Breast epithelium (tissue), 4 donors: Measurements from ENCODE around the gene SLIT1. TPM values are rescaled to one million over a fixed set of nuclear protein-coding genes. Genes with fewer than 3 reads are reported as not detected.

Experiments used
- DNase-seq, 2 donors: peaks; one replicate each; pipeline ENCODE4 v3.0.0-alpha.2; 2019; ENCODE audit warnings: low spot score in 2 of 2
- H3K27ac ChIP-seq, 2 donors: fragments of 200-600 bp; sonication (generic) in 1 of 2; one replicate each; pipeline ENCODE4 v1.5.1; 2016 to 2019; ENCODE audit warnings: mild to moderate bottlenecking in 1 of 2
- H3K27me3 ChIP-seq, 2 donors: fragments of 200-600 bp; sonication (generic) in 1 of 2; one replicate each; pipeline versions ENCODE4 v1.5.1 to v1.6.0; 2017 to 2019; ENCODE audit warnings: control low read depth in 1 of 2, mild to moderate bottlenecking in 1 of 2
- H3K36me3 ChIP-seq: fragments of 200-600 bp; one replicate; pipeline ENCODE4 v1.5.1; 2019
- H3K4me1 ChIP-seq, 2 donors: fragments of 200-600 bp; sonication (generic); one replicate each; pipeline ENCODE4 v1.5.1; 2016 to 2019; ENCODE audit warnings: control low read depth in 1 of 2
- H3K4me3 ChIP-seq, 3 donors: fragments of 200-600 bp; sonication (generic); 1 replicate in 2 of 3; 2 replicates in 1 of 3; pipeline ENCODE4 v1.5.1; 2016 to 2019; ENCODE audit warnings: mild to moderate bottlenecking in 3 of 3, moderate library complexity in 2 of 3
- H3K9me3 ChIP-seq, 2 donors: fragments of 200-600 bp; sonication (generic) in 1 of 2; one replicate each; pipeline ENCODE4 v1.5.1; 2016 to 2019; ENCODE audit warnings: control low read depth in 1 of 2
- POLR2A ChIP-seq: fragments of 450-650 bp; IDR thresholded peaks from one replicate; pipeline ENCODE4 v1.6.1; 2016; ENCODE audit warnings: antibody characterized with exemption, mild to moderate bottlenecking, moderate library complexity
- POLR2AphosphoS5 ChIP-seq, 3 donors: sonication (generic); formaldehyde crosslinking; IDR thresholded peaks; one replicate each; pipeline ENCODE4 v1.6.1; 2017; ENCODE audit warnings: antibody characterized with exemption in 3 of 3
- intact Hi-C: fragments of 100-400 bp; cut with DNase I; formaldehyde crosslinking; loops from one replicate; pipeline ENCODE4 v1.15.1; 2023; ENCODE audit warnings: low total_unique reads
- total RNA-seq, 3 donors: library from RNA; depleted of rRNA; stranded (reverse); fragments of >200 nt; gene quantifications; one replicate each; pipeline ENCODE4 v1.1.0, GENCODE V29; 2016
- TF ChIP-seq, protein P1 (sequence below), 3 donors: fragments of 450-650 bp; IDR thresholded peaks; one replicate each; pipeline ENCODE4 v1.5.1; 2016 to 2017; ENCODE audit warnings: antibody characterized with exemption in 3 of 3, mild to moderate bottlenecking in 3 of 3, moderate library complexity in 3 of 3

The SLIT1 gene
- total RNA-seq, 3 donors from 2014 or later: under 0.01 to 0.44 (median 0.16) TPM

DNA sequence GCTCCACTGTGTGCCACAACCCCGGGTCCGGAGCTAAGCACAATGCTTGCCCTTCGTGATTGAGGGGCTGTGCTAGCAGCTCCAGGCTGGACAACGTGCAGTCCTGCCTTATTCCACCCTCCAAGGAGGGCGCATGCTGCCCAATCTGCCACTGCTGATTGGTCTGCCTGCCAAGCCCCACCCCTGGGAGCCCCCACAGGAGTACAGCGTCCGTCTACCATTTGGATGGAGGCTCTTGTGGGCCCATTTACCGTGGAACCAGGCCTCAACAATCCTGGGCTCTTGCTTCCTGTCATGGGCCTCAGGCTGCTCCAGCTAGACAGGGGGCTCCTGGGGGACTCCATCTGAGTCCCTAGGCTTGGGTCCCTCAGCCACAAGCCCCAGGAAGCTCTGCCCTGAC, 173.3 kb downstream of the SLIT1 start:
- H3K27me3 ChIP-seq: no peaks in the 10 kb centered on the region
- H3K9me3 ChIP-seq: peaks cover under 1 to 9% of the 10 kb centered on the region in 2 donors
- TF ChIP-seq, protein P1, sequence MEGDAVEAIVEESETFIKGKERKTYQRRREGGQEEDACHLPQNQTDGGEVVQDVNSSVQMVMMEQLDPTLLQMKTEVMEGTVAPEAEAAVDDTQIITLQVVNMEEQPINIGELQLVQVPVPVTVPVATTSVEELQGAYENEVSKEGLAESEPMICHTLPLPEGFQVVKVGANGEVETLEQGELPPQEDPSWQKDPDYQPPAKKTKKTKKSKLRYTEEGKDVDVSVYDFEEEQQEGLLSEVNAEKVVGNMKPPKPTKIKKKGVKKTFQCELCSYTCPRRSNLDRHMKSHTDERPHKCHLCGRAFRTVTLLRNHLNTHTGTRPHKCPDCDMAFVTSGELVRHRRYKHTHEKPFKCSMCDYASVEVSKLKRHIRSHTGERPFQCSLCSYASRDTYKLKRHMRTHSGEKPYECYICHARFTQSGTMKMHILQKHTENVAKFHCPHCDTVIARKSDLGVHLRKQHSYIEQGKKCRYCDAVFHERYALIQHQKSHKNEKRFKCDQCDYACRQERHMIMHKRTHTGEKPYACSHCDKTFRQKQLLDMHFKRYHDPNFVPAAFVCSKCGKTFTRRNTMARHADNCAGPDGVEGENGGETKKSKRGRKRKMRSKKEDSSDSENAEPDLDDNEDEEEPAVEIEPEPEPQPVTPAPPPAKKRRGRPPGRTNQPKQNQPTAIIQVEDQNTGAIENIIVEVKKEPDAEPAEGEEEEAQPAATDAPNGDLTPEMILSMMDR (IDR thresholded peaks at IDR 0.05): no peak
- TF ChIP-seq POLR2AphosphoS5 (IDR thresholded peaks at IDR 0.05) (no peak), POLR2A (no peak)
- no peaks in the 10 kb centered on the region for H3K4me1 ChIP-seq
- intact Hi-C loops: no loop called here
- no peak overlapping the region for H3K4me3 ChIP-seq
- no peak overlapping the region for H3K27ac ChIP-seq
- no peak for DNase-seq
- H3K36me3 ChIP-seq: no peaks in the 10 kb centered on the region

DNA sequence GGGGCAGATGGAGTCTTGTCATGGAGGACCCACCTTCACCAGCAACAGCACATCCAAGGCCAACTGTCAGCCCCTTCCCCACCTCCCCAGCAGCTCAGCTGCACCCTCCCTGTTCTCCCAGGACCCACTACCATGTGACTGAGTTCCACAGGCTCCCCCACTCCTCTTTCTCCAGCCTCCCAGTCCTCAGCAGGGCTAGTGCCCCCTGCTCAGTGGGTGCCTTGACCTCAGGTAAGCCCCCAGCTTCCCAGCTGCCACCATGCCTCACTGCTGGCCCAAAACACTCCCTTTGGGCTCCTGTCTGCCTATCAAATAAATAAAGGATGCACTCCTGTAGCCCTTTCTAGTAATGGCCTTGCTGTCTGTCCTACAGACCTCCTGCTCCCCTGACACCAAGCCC, 174.4 kb downstream of the SLIT1 start:
- no peaks in the 10 kb centered on the region for H3K27me3 ChIP-seq
- TF ChIP-seq, protein P1 (IDR thresholded peaks at IDR 0.05): no peak
- TF ChIP-seq POLR2AphosphoS5 (IDR thresholded peaks at IDR 0.05) (no peak), POLR2A (no peak)
- H3K36me3 ChIP-seq: no peaks in the 10 kb centered on the region
- intact Hi-C loops: no loop called here
- H3K4me1 ChIP-seq: no peaks in the 10 kb centered on the region
- no peak for DNase-seq
- H3K4me3 ChIP-seq: no peak overlapping the region
- H3K9me3 ChIP-seq: peaks cover 7 to 20% of the 10 kb centered on the region in 2 donors
- H3K27ac ChIP-seq: no peak overlapping the region

DNA sequence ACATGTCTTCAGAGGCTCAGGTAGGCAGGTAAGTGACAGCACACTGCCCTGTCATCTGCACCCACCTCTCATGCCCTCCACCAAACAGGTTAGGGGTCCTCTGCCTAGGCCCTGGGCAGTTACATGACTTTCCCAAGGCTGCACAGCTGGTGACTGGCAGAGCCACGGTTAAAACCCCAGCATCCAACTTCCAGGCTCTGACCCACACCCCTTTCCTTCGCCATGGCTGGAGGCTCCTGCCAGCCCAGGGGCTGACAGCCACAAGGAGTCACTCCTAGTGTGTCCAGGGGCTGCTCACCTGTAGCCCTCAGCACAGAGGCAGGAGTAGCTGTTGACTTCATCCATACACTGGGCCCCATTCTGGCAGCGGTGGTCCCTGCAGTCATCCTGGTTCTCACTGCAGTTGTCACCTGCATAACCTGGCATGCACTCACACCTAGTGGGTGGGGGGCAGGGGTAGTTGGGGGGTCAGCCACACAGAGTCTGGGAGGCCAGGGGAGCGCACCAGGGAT, 175.0 kb downstream of the SLIT1 start:
- no peak for TF ChIP-seq POLR2AphosphoS5 (IDR thresholded peaks at IDR 0.05)
- TF ChIP-seq, protein P1 (IDR thresholded peaks at IDR 0.05): no peak
- no peak overlapping the region for H3K27ac ChIP-seq
- DNase-seq: no peak
- no peak overlapping the region for H3K4me3 ChIP-seq
- H3K9me3 ChIP-seq: peaks cover 8 to 21% of the 10 kb centered on the region in 2 donors
- no peaks in the 10 kb centered on the region for H3K4me1 ChIP-seq
- intact Hi-C loops: no loop called here
- no peaks in the 10 kb centered on the region for H3K36me3 ChIP-seq
- no peaks in the 10 kb centered on the region for H3K27me3 ChIP-seq

DNA sequence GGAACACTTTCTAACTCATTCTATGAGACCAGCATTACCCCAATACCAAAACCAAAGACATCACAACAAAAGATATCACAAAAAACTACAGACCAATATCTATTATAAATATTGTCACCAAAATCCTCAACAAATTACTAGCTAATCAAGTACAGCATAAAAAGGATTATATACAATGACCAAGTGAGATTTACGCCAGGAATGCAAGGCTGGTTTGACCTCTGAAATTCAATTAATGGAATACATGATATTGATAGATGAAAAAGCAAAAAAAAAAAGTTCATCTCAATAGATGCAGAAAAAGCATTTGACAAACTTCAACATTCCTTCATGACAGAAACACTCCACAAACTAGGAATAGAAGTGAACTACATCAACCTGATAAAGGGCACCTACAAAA, 178.3 kb downstream of the SLIT1 start:
- no peaks in the 10 kb centered on the region for H3K36me3 ChIP-seq
- H3K27ac ChIP-seq: no peak overlapping the region
- H3K9me3 ChIP-seq: peaks cover 8 to 21% of the 10 kb centered on the region in 2 donors
- no peak overlapping the region for H3K4me3 ChIP-seq
- no peak for DNase-seq
- H3K27me3 ChIP-seq: no peaks in the 10 kb centered on the region
- intact Hi-C loops: no loop called here
- H3K4me1 ChIP-seq: no peaks in the 10 kb centered on the region
- no peak for TF ChIP-seq POLR2A
- no peak for TF ChIP-seq POLR2AphosphoS5 (IDR thresholded peaks at IDR 0.05)
- TF ChIP-seq, protein P1 (IDR thresholded peaks at IDR 0.05): no peak

DNA sequence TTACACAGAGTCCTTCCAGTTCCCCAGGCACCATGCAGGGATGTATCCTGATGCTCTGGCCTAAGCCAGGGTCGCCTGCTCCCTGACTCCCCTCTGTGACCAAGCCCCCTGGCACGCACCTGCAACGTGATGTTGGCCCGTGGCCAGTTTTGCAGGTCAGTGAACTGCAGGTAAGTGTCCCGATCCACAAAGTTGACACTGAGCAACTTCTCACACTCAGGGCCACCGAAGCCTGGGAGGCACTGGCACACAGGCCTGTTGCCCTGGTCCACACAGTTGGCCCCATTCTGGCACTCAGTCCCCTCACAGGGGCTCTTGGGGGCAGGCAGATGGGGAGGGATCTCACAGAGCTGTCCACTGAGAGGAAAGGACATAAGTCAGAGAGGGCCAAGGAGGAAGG, 179.4 kb downstream of the SLIT1 start:
- H3K27ac ChIP-seq: no peak overlapping the region
- no peak overlapping the region for H3K4me3 ChIP-seq
- DNase-seq: no peak
- intact Hi-C loops: no loop called here
- TF ChIP-seq, protein P1 (IDR thresholded peaks at IDR 0.05): no peak
- TF ChIP-seq POLR2A: no peak
- H3K36me3 ChIP-seq: no peaks in the 10 kb centered on the region
- H3K4me1 ChIP-seq: no peaks in the 10 kb centered on the region
- H3K27me3 ChIP-seq: no peaks in the 10 kb centered on the region
- peaks cover 8 to 21% of the 10 kb centered on the region in 2 donors for H3K9me3 ChIP-seq
